Measurements from ENCODE around the gene SH3PXD2A.
"Not testable (repeated sequence)": the region's sequence is repeated elsewhere in the genome, so short reads cannot be mapped to it uniquely, and the experiment has no call there.

SH3PXD2A gene

GRCh38 chr10:103739039-103739764 is 116.2 kb downstream of the SH3PXD2A start:
- peak; percentile 98 for DNase-seq

- no peak for DNase-seq
Measured at GRCh38 chr10:103737735-103738367, 117.5 kb downstream of the SH3PXD2A start.

- peak; percentile 33 for DNase-seq
Measured at GRCh38 chr10:103736763-103737162, 118.6 kb downstream of the SH3PXD2A start.

GRCh38 chr10:103736044-103736443 is 119.3 kb downstream of the SH3PXD2A start:
- no peak for DNase-seq

GRCh38 chr10:103734731-103735130 is 120.6 kb downstream of the SH3PXD2A start:
- DNase-seq: no peak

GRCh38 chr10:103733045-103733419 is 122.3 kb downstream of the SH3PXD2A start:
- DNase-seq: no peak

GRCh38 chr10:103732339-103733044 is 122.9 kb downstream of the SH3PXD2A start:
- DNase-seq: no peak

- peak; percentile 19 for DNase-seq
Measured at GRCh38 chr10:103731609-103732270, 123.6 kb downstream of the SH3PXD2A start.

- not testable (repeated sequence) for DNase-seq
Measured at GRCh38 chr10:103731026-103731425, 124.3 kb downstream of the SH3PXD2A start.

GRCh38 chr10:103729851-103730250 is 125.5 kb downstream of the SH3PXD2A start:
- no peak for DNase-seq

GRCh38 chr10:103727991-103728689 is 127.2 kb downstream of the SH3PXD2A start:
- no peak for DNase-seq

- no peak for DNase-seq
Measured at GRCh38 chr10:103727546-103727963, 127.8 kb downstream of the SH3PXD2A start.

- DNase-seq: no peak
Measured at GRCh38 chr10:103726637-103727036, 128.7 kb downstream of the SH3PXD2A start.

GRCh38 chr10:103725242-103725641 is 130.1 kb downstream of the SH3PXD2A start:
- DNase-seq: no peak

- no peak for DNase-seq
Measured at GRCh38 chr10:103724771-103725170, 130.6 kb downstream of the SH3PXD2A start.

GRCh38 chr10:103724074-103724473 is 131.3 kb downstream of the SH3PXD2A start:
- no peak for DNase-seq

- no peak for DNase-seq
Measured at GRCh38 chr10:103723557-103723956, 131.8 kb downstream of the SH3PXD2A start.

- no peak for DNase-seq
Measured at GRCh38 chr10:103722632-103723031, 132.7 kb downstream of the SH3PXD2A start.

GRCh38 chr10:103720964-103721335 is 134.4 kb downstream of the SH3PXD2A start:
- no peak for DNase-seq

- no peak for DNase-seq
Measured at GRCh38 chr10:103720328-103720963, 134.9 kb downstream of the SH3PXD2A start.

- DNase-seq: no peak
Measured at GRCh38 chr10:103719036-103719435, 136.3 kb downstream of the SH3PXD2A start.

GRCh38 chr10:103718247-103718620 is 137.1 kb downstream of the SH3PXD2A start:
- no peak for DNase-seq

Data from fibroblast of skin of right biceps (primary cell).